ENCODE results near the gene GMNN. TPM values are rescaled to one million over a fixed set of nuclear protein-coding genes. Genes with fewer than 3 reads are reported as not detected.
"Not testable (repeated sequence)": the region's sequence is repeated elsewhere in the genome, so short reads cannot be mapped to it uniquely, and the experiment has no call there.

GMNN gene
- total RNA-seq, 1 donor from 2014 or later, result 12.1 TPM

DNA sequence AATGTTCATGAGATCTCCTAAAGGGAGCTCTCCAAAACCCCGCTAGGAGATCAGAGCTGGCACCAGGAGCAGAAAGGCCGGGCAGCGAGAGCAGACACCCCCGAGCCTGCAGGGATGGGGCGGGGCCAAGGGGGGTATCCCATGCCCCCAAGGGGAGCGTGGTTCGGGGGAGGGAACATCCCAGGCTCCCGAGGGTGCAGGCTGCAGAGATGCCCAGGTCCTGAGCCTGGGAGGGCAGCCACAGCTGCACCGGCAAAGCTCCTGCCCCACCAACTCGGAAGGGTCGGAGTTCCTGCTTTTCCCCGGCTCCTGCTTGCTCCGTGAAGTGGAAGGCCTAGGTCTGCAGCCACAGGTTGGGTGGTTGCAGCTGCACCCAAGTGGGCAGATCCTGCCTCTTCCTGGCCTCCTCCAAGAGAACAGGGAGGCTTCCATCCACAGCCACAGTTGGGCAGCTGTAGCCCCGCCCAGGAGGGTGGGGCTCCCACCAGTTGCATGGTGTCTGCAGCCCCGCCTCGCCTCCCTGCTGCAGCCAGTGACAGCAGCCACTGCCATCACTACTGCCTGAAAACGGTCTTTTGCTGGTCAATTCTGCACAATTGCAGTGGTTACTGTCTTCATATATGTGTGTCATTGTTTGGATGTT lies 13.4 kb upstream of the GMNN start:
- no peak for DNase-seq (ENCODE audit: low read depth)

DNA sequence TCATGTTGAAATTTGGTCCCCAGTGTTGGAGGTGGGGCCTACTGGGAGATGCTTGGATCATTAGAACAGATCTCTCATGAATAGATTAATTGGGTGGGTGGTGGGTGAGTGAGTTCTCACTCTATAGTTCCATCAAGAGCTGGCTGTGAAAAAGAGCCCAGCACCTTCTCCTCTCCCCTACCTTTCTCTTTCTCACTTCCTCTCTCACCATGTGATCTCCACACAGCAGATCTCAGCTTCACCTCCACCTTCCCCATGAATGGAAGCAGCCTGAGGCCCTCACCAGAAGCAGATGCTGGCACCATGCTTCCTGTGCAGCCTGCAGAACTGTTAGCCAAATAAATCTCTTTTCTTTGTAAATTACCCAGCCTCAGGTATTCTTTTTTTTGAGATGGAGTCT lies 12.9 kb upstream of the GMNN start:
- DNase-seq (ENCODE audit: low read depth), result no peak

DNA sequence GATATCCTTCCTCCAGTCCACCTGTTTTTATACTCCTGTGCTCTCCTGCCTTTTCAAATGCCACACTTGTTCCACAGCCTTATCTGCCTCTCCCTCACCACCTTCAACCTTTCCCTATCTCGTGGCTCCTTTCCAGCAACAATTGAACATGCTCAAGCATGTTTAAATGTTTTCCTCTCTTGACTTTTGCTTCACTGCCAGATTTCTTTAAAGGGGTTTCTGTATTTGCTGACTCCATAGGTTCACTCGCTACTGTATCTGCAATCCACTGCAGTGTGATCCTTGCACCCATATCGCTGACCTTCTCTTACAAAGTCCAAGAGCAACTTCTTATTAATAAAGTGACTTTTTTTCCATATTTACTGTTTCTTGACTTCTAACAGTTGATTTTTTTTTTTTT lies 11.2 kb upstream of the GMNN start:
- DNase-seq (ENCODE audit: low read depth), result no peak

DNA sequence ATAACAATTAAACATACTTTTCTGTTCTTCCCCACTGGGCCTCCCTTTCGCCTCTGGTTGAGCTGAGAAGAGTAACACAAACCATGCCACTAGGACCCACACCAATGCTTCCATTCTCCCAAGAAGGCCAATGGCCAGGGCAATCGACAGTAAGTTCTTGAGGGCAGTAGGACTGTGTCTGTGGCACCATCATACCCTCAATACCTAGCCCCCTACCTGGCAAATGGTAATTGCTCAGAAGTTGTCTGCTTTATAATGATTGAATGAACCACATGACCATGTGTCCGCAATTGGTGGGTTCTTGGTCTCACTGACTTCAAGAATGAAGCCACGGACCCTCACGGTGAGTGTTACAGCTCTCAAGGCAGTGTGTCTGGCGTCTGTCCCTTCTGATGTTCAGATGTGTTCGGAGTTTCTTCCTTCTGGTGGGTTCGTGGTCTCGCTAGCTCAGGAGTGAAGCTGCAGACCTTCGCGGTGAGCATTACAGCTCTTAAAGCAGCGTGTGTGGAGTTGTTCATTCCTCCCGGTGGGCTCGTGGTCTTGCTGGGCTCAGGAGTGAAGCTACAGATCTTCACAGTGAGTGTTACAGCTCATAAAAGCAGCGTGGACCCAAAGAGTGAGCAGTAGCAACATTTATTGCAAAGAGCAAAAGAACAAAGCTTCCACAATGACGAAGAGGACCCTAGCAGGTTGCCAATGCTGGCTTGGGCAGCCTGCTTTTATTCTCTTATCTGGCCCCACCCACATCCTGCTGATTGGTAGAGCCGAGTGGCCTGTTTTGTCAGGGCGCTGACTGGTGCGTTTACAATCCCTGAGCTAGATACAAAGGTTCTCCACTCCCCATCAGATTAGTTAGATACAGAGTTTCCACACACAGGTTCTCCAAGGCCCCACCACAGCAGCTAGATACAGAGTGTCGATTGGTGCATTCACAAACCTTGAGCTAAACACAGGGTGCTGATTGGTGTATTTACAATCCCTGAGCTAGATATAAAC lies 9.6 kb upstream of the GMNN start:
- not testable (repeated sequence) for DNase-seq (ENCODE audit: low read depth)

DNA sequence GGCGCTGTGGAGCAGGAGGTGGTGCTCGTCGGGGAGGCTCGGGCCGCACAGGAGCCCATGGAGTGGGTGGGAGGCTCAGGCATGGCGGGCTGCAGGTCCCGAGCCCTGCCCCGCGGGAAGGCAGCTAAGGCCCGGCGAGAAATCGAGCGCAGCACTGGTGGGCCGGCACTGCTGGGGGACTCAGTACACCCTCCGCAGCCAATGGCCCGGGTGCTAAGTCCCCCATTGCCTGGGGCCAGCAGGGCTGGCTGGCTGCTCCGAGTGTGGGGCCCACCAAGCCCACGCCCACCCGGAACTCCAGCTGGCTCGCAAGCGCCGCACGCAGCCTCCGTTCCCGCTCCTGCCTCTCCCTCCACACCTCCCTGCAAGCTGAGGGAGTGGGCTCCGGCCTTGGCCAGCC lies 8.8 kb upstream of the GMNN start:
- not testable (repeated sequence) for DNase-seq (ENCODE audit: low read depth)

DNA sequence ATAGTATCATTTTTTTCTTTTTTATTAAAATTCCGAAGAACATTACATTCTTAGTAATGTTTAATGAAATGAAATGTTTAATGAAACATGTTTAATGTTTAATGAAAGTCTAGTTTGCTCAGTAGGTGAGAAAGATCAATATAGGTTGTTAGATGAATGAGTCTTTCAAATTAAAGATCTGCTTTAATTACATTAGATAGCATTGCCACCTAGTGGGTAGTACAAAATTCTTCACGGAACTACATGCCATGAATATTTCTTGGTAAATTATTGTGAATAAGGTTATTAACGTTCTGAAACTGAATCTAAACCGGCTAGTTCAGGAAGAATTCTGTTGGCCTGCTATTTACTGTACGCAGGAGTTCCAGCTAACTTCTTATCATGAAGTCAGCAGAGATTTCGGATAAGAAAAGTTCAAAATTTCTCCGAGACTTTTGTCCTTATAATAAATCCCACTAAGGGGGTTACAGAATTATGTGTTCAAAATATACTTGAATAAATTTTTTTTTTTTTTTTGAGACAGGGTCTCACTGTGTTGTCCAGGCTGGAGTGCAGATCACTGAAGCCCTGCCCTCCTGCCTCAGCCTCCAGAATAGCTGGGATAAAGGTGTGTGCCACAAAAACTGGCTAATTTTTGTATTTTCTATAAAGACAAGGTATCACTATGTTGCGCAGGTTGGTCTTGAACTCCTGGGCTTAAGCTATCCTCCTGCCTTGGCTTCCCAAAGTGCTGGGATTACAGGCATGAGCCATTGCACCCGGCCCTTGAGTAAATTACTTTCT lies 7.9 kb upstream of the GMNN start:
- DNase-seq (ENCODE audit: low read depth), result peak; percentile 40

DNA sequence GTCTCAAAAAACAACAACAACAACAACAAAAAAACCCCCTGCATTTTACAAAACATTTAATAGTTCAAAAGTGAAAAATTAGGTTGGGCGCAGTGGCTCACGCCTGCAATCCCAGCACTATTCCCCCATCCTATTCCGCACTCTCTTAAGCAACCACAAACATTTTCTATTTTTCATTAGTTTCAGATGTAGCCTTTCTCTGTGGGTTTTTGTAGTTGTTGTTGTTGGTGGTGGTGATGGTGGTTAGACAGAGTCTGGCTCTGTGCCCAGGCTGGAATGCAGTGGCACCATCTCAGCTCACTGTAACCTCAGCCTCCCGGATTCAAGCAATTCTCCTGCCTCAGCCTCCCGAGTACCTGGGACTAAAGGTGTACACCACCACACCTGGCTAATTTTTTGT lies 6.4 kb upstream of the GMNN start:
- DNase-seq (ENCODE audit: low read depth), result peak; percentile 12

DNA sequence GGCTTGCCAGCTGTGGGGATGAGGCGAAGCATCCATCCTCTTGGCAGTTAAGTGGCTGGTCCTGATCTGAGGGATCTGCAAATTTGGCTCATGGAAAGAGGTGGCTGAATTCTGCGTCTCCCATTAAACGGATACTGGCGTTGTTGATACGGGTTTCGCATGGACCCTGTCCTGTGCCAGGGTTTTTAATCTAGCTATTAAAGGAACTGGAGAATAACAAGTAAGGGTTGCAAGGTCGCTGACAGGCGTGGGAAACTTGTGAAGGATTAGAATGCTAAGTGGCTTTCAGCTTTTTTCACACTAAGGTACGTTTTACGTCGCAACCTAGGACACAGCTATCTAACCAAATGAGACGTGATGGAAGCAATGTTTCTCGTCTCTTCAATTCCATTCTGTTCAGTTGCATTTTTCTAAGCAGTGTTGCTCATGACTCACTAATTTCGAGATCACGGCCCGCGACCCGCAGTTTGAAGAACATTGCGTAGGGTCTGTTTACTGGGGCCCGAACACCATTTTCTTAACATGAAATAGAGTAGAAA lies 852 bp downstream of the GMNN start:
- DNase-seq (ENCODE audit: low read depth), result no peak

DNA sequence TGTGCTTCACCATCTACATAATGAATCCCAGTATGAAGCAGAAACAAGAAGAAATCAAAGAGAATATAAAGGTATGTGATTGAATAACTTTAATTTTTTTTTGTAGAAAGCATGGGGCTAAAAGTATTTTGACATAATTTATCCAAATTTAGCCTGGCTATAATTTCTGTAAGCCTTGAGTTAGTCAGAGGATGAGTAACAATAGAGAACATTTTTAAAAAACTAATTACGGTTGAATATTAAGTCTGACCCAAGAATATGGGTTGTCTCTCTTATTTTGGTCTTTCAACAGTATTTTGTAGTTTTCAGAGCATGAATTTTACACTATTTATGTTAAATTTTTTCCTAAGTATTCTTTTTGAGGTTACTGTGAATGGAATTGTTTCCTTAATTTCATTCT lies 2.5 kb downstream of the GMNN start:
- no peak for DNase-seq (ENCODE audit: low read depth)

DNA sequence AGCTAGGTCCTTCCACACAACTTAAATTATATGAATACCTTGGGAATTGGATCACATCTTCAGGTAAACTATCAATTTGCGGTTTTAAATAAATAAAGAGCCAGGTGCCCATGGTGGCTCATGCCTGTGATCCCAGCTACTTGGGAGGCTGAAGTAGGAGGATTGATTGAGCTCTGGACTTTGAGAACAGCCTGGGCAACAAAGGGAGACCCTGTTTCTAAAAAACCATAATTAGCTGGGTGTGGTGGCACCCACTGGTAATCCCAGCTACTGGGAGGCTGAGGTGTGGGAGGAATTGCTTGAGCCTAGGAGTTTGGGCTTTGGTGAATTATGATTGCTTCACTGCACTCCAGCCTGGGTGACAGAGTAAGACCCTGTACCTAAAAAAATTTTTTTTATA lies 3.4 kb downstream of the GMNN start:
- DNase-seq (ENCODE audit: low read depth), result no peak

DNA sequence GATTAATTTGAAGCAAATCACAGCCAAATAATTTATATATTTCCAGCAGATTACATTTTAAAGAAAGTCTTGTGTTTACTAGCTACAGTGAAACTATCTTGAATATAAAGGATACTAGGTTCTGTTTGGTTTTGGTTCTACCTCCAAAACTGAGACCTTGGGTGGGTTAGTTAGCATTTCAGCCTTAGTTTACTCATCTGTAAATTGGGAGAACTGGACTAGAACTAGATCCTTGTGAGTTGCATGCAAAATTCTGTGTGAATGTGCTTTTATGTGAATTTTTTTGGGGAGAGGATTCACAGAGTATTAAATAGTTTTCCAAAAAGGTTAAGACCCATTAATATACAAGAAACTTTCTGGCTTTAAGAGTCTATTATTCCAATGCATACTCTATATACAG lies 4.1 kb downstream of the GMNN start:
- no peak for DNase-seq (ENCODE audit: low read depth)

DNA sequence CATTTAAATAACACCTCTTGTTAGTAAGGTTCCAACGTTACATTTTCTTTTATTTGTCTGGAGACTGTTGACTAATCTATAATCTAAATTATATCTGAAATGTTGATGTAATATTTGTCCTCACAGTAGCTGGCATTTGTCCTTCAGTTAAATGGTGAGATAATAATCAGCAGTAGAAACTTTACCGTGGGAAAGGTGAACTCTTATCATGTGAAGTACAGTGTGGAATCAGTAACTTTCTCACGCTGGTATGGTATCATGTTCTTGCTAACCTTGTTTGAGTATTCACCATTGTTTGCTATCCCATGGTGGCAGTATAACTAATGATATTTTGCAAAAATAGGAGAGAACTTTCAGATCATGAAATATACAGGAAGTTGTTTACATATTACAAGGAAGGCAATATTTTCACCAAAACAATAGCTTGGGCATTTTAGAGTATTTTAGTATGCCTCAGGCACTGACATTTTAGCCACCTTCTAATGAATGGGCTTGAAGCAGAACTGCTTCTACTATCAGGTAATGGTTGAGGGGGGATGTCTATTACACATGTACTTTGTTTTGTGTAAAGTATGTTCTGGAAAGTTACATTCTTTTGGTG lies 4.8 kb downstream of the GMNN start:
- no peak for DNase-seq (ENCODE audit: low read depth)

DNA sequence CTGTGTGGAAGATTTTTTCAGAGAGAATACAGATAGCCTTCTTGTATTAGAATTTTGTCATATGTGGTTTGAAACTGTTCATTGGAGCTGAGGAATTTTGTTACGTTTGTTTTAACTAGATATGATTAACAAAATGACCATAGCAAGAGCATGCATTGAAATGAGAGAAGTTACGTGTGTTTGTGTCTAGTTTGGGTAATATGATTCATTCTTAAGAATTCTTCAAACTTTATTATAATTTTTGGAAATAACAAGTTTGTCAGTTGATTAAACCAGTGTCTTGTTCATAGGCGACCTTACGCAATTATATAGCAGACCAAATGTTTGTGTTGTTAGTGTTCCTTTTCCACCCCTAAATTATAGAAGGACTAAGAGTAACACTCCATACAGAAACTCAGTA lies 5.5 kb downstream of the GMNN start:
- no peak for DNase-seq (ENCODE audit: low read depth)

DNA sequence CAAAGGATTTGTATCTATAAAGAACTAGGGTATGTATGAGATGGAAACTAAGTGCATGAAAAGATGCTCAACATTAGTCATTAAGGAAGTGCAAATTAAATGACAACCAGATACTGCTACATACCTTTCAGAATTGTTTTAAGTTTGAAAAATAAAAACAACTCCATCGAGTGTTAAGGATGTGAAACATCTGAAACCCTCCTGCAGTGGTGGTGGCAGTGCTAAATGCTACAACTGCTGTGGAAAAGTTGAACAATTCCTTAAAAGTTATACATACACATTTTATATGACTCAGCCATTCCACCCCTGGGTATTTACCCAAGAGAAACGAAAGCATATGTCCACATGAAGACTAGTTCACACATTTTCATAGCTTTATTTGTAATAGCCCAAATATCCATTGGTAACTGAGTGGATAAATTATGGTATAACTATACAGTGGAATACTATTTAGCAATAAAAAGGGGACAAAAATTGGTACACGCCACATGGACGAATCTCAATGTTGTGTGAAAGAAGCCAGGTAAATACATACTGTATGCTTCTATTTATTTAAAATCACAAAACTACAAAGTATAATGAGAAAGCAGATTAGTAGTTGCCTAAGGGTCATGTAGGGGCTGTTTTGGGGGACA lies 13.4 kb downstream of the GMNN start:
- DNase-seq (ENCODE audit: low read depth), result no peak

DNA sequence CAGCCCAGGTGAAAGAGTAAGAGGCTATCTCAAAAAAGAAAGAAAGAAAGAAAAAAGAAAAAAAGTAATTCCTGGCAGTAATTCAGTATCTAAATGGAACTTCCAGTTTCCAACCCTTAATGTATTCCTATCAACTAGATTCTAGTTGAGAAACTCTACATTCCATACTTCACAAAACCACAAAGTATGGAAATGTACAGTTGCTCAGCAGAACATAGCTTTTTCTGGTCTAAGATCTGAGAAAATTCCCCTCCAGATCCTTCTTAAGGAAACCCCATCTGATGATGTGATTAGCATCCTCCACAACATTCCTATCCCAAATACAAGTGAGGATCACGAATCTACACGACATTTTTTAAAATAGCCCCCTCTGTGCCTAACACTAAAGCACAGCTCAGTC lies 20.4 kb downstream of the GMNN start:
- no peak for DNase-seq (ENCODE audit: low read depth)

DNA sequence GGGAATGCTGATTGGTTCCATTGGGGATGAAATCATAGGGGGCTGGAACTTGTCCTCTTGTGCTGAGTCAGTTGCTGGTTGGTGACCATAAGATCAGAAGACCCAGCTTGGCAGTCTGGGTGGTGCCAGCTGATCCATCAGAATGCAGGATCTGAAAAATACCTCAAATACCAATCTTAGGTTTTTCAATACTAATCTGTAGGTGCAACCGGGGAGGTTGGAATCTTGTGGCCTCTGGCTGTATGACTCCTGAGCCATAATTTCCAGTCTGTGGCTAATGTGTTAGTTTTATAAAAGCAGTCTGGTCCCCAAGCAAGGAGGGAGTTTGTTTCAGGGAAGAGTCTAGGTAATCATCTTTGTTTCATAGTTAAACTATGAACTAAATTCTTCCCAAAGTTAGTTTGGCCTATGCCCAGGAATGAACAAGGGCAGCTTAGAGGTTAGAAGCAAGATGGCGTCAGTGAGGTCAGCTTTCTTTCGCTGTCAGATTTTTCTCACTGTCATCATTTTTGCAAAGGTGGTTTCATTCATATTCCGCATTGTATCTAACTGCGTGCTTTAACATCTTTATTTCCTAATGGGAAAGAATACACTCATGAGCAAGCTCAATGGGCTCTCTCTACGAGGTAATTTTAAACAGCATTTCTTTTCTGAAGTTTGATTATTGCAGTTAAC lies 22.0 kb downstream of the GMNN start:
- DNase-seq (ENCODE audit: low read depth), result no peak

DNA sequence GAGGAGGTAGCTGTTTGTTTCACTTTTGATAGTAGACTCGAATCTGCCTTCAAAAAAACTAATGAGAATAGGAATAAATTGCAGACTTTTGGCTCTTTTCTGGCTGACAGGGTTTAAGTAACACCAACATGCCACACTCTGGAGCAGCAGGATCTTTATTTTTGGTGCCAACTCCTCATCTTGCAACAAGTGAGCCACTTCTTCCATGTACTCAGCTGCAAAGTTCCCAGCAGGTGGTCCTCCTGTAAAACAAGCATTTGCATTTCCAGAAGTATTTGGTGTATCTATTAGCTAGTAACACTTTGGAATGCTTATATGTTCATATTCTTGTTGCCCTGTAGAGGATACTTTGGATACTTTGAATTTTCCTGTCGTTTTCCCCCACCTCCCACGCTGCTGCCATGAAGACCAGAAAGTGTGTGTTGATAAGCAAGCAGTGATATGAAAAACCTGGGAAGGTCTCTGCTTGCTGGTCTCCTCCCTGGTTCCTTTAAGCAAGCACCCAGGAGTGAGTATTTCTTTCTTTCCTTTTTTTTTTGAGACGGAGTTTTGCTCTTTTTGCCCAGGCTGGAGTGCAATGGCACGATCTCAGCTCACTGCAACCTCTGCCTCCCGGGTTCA lies 23.0 kb downstream of the GMNN start:
- no peak for DNase-seq (ENCODE audit: low read depth)

DNA sequence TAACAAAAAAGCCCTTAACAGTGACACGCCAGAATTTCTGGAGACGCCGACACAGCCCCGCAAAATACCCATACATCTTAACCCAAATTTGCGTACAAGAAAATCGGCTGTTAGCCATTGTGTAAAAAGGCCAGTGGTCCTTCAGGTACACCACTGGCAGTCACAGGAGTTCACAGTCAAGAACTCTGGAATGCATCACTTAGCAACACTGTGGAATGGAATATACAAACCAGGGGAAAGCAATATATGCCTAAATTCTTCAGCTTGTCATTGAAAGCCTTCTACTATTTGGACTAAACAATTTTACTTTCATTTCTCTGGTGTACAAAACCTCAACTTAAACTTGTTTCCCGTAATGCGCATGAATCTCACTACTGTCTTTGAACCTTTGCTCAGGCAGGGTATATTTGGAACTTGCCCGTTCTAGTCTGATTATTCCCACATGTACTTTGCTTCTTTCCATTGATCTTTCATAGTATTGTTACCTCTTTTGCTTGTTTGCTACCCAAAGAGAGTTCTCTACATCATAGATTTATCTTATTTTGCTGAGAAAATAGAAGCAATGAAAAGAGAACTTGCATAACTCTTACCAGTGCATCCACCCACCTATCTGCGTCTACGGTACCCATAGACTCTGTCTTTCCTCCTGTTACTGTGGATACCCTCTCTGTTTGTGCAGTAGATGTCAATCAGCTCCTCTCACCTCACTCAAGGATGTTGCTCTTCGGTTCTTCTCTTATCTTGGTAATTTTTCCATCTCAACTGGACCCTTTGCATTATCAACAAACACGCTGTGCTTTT lies 24.2 kb downstream of the GMNN start, which contains the start of gene ARMH2:
Gene ARMH2, minus strand, starts transcription at position 178 of the 801 bp plus-strand sequence. Its CDS starts 60 bp downstream, at position 118.
- DNase-seq (ENCODE audit: low read depth), result no peak

DNA sequence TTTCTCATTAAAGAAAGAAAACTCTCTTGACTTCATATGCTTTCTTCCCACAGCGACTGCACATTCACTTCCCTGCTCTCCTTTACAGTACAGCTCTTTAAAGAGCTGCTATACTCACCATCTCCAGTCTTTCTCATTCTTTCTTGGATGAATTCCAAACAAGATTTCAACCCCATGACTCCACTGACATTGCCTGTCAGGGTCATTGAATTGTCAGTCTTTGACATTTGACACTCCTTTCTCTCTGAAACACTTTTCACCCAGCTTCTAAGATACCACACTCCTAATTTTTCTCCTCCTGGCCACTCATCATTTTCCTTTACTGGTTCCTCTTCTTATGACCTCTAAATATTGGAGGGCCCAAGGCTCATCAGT lies 24.8 kb downstream of the GMNN start:
- DNase-seq (ENCODE audit: low read depth), result peak; percentile 12

All from myocyte (in vitro differentiated cells).